DND-41 (cell line): ENCODE data around the gene EPN2.

Experiments used
- CTCF ChIP-seq: IDR thresholded peaks from 2 replicates; pipeline ENCODE4 v1.5.1; 2012; ENCODE audit warnings: borderline replicate concordance, low read length, moderate library complexity, mild to moderate bottlenecking; ENCODE audit not compliant: poor library complexity, severe bottlenecking; ENCODE audit errors: extremely low read depth
- EZH2 ChIP-seq: IDR thresholded peaks from 3 replicates; pipeline ENCODE4 v1.6.1; 2012; ENCODE audit warnings: borderline replicate concordance, low read depth, mild to moderate bottlenecking, moderate library complexity, low read length, inconsistent platforms; ENCODE audit not compliant: severe bottlenecking

GRCh38 chr17:19248928-19249574 is 11.9 kb downstream of the EPN2 start:
- TF ChIP-seq CTCF, result no peak
- TF ChIP-seq EZH2, result no peak
